PFSK-1 (cell line): ENCODE measurements around the gene C1QTNF2.

ENCODE experiments used
- POLR2AphosphoS5 ChIP-seq: IDR thresholded peaks from 2 replicates; pipeline ENCODE4 v1.6.1; 2012; ENCODE audit warnings: low read depth, mild to moderate bottlenecking, control low read depth, low read length, moderate library complexity
- TAF1 ChIP-seq: IDR thresholded peaks from 2 replicates; pipeline ENCODE4 v1.6.1; 2012; ENCODE audit warnings: low read length, control low read depth, borderline replicate concordance; ENCODE audit not compliant: insufficient read depth

DNA sequence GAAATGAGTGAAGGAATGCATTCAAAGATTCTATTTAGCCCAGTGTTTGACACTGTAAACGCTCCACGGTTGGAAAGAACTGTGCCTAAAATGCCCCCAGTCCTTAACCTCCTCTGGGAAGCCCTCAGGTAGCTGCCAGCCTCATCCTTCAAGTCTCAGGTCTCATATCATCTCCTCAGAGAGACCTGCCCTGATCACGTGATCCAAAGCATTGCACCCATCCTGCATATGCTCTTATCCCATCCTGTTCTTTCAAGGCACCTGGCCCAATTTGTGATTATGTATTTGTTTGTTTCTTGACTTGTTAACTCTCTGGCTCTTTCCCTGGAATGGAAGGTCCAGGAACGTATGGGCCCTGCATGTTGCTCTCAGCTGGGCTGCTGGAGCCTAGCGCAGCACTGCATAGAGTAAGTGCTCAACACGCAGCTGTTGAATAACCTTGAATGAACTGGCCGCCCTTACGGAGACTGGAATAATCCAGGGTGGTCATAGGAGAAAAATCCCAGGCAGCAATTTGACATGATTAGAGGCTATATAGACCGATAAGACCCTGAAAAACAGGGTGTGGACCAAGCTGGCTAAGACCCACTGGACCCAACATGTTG is 8.7 kb downstream of the C1QTNF2 start:
- TF ChIP-seq TAF1 (no peak), POLR2AphosphoS5 (no peak)
